HUES48 (cell line): Measurements from ENCODE around the gene PTOV1.

Experiments
- H3K27ac ChIP-seq: one replicate; pipeline ENCODE4 v1.7.0; 2013; ENCODE audit warnings: low read depth, low read length, inconsistent platforms
- H3K27me3 ChIP-seq: 2 replicates; pipeline ENCODE4 v1.6.1; 2013; ENCODE audit warnings: mild to moderate bottlenecking, low read length; ENCODE audit not compliant: control insufficient read depth, insufficient read depth
- H3K36me3 ChIP-seq: 2 replicates; pipeline ENCODE4 v1.6.1; 2013; ENCODE audit warnings: low read length; ENCODE audit not compliant: control insufficient read depth, insufficient read depth
- H3K4me1 ChIP-seq: 2 replicates; pipeline ENCODE4 v1.6.1; 2013; ENCODE audit warnings: mild to moderate bottlenecking, low read length; ENCODE audit not compliant: control insufficient read depth, insufficient read depth
- H3K4me3 ChIP-seq: 2 replicates; pipeline ENCODE4 v1.5.1; 2013; ENCODE audit warnings: mild to moderate bottlenecking, low read depth, low read length
- H3K9ac ChIP-seq: 2 replicates; pipeline ENCODE4 v1.6.1; 2013; ENCODE audit warnings: mild to moderate bottlenecking, low read depth, low read length, moderate library complexity
- H3K9me3 ChIP-seq: 2 replicates; pipeline ENCODE4 v1.6.1; 2013; ENCODE audit warnings: low read length; ENCODE audit not compliant: control insufficient read depth, insufficient read depth

Gene PTOV1

GRCh38 chr19:49891393-49891792 is 40.4 kb downstream of the PTOV1 start:
- Histone ChIP-seq H3K4me1 (peaks cover 6% of the 10 kb centered on the region; the same call in 1 of the 2 replicates), H3K36me3 (peaks cover 2% of the 10 kb centered on the region; the same call in 1 of the 2 replicates), H3K27ac (no peak overlapping the region), H3K9ac (no peak overlapping the region), H3K9me3 (no peaks in the 10 kb centered on the region), H3K27me3 (peaks cover 5% of the 10 kb centered on the region; the same call in 1 of the 2 replicates), H3K4me3 (no peak overlapping the region)

GRCh38 chr19:49892716-49893115 is 41.8 kb downstream of the PTOV1 start:
- Histone ChIP-seq H3K27ac (no peak overlapping the region), H3K36me3 (no peaks in the 10 kb centered on the region), H3K27me3 (peaks cover 5% of the 10 kb centered on the region; the same call in 1 of the 2 replicates), H3K9ac (no peak overlapping the region), H3K9me3 (no peaks in the 10 kb centered on the region), H3K4me3 (no peak overlapping the region), H3K4me1 (peaks cover 6% of the 10 kb centered on the region; the same call in 1 of the 2 replicates)

- H3K9ac ChIP-seq, result no peak overlapping the region
- no peaks in the 10 kb centered on the region for H3K36me3 ChIP-seq
- no peak overlapping the region for H3K27ac ChIP-seq
- peaks cover 4% of the 10 kb centered on the region; the same call in 1 of the 2 replicates for H3K27me3 ChIP-seq
- H3K4me1 ChIP-seq, result peaks cover 6% of the 10 kb centered on the region; the same call in 1 of the 2 replicates
- no peak overlapping the region for H3K4me3 ChIP-seq
- no peaks in the 10 kb centered on the region for H3K9me3 ChIP-seq
Observed at GRCh38 chr19:49894011-49894664, 43.2 kb downstream of the PTOV1 start.

- H3K27ac ChIP-seq, result no peak overlapping the region
- no peak overlapping the region for H3K4me3 ChIP-seq
- peaks cover 6% of the 10 kb centered on the region; the same call in 1 of the 2 replicates for H3K4me1 ChIP-seq
- no peaks in the 10 kb centered on the region for H3K36me3 ChIP-seq
- no peaks in the 10 kb centered on the region for H3K9me3 ChIP-seq
- H3K27me3 ChIP-seq, result no peaks in the 10 kb centered on the region
- H3K9ac ChIP-seq, result no peak overlapping the region
Observed at GRCh38 chr19:49894879-49895565, 44.1 kb downstream of the PTOV1 start.

- no peak overlapping the region for H3K27ac ChIP-seq
- H3K9me3 ChIP-seq, result no peaks in the 10 kb centered on the region
- no peak overlapping the region for H3K4me3 ChIP-seq
- H3K9ac ChIP-seq, result no peak overlapping the region
- no peaks in the 10 kb centered on the region for H3K36me3 ChIP-seq
- peaks cover 6% of the 10 kb centered on the region; the same call in 1 of the 2 replicates for H3K4me1 ChIP-seq
- no peaks in the 10 kb centered on the region for H3K27me3 ChIP-seq
Observed at GRCh38 chr19:49895566-49896297, 44.8 kb downstream of the PTOV1 start.

GRCh38 chr19:49896863-49897621 is 46.1 kb downstream of the PTOV1 start, which contains the start of gene IL4I1:
TSS of gene IL4I1 (minus strand) at chr19:49896887. CDS start at chr19:49896160, 727 bp downstream.
- H3K4me3 ChIP-seq, result no peak within 1 kb of the TSS
- H3K27ac ChIP-seq, result no peak within 1 kb of the TSS
- no peaks in the 10 kb centered on the region for H3K36me3 ChIP-seq
- H3K9ac ChIP-seq, result no peak within 1 kb of the TSS
- H3K27me3 ChIP-seq, result no peaks in the 10 kb centered on the region
- no peaks in the 10 kb centered on the region for H3K4me1 ChIP-seq
- H3K9me3 ChIP-seq, result no peaks in the 10 kb centered on the region

- no peak overlapping the region for H3K27ac ChIP-seq
- H3K9ac ChIP-seq, result no peak overlapping the region
- peaks cover 25% of the 10 kb centered on the region for H3K36me3 ChIP-seq
- H3K4me3 ChIP-seq, result no peak overlapping the region
- no peaks in the 10 kb centered on the region for H3K9me3 ChIP-seq
- H3K4me1 ChIP-seq, result peaks cover 7% of the 10 kb centered on the region; the same call in 1 of the 2 replicates
- no peaks in the 10 kb centered on the region for H3K27me3 ChIP-seq
Observed at GRCh38 chr19:49904136-49904535, 53.2 kb downstream of the PTOV1 start.

- Histone ChIP-seq H3K9me3 (no peaks in the 10 kb centered on the region), H3K27me3 (no peaks in the 10 kb centered on the region), H3K9ac (no peak overlapping the region), H3K4me3 (no peak overlapping the region), H3K36me3 (peaks cover 52% of the 10 kb centered on the region), H3K27ac (no peak overlapping the region), H3K4me1 (peaks cover 7% of the 10 kb centered on the region; the same call in 1 of the 2 replicates)
Observed at GRCh38 chr19:49906879-49907564, 56.1 kb downstream of the PTOV1 start.

GRCh38 chr19:49907745-49908446 is 56.9 kb downstream of the PTOV1 start:
- Histone ChIP-seq H3K27ac (no peak overlapping the region), H3K27me3 (no peaks in the 10 kb centered on the region), H3K9me3 (no peaks in the 10 kb centered on the region), H3K36me3 (peaks cover 59% of the 10 kb centered on the region), H3K9ac (no peak overlapping the region), H3K4me1 (peaks cover 7% of the 10 kb centered on the region; the same call in 1 of the 2 replicates), H3K4me3 (no peak overlapping the region)
